Mesenchymal stem cell (in vitro differentiated cells and primary cell): ENCODE results near the gene SPECC1L. TPM values are rescaled to one million over a fixed set of nuclear protein-coding genes. Genes with fewer than 3 reads are reported as not detected.

ENCODE experiments used
- DNase-seq: peaks from one replicate; pipeline ENCODE4 v3.0.0-alpha.2; 2013
- H2AFZ ChIP-seq: one replicate; pipeline ENCODE4 v1.6.1; 2013; ENCODE audit warnings: low read depth, mild to moderate bottlenecking, control low read depth, inconsistent platforms, low read length, moderate library complexity
- H2AK5ac ChIP-seq: 2 replicates; pipeline ENCODE4 v1.6.1; 2013; ENCODE audit warnings: low read length, moderate library complexity, mild to moderate bottlenecking, inconsistent platforms; ENCODE audit not compliant: severe bottlenecking
- H2BK120ac ChIP-seq: one replicate; pipeline ENCODE4 v1.6.1; 2013; ENCODE audit warnings: low read depth, mild to moderate bottlenecking, inconsistent platforms, low read length, moderate library complexity
- H2BK12ac ChIP-seq, 2 experiments: one replicate each; pipeline ENCODE4 v1.6.1; 2013; ENCODE audit warnings: inconsistent platforms in 2 of 2, low read length in 2 of 2, mild to moderate bottlenecking in 2 of 2, moderate library complexity in 2 of 2, control low read depth in 1 of 2
- H2BK15ac ChIP-seq: one replicate; pipeline ENCODE4 v1.6.1; 2013; ENCODE audit warnings: mild to moderate bottlenecking, low read depth, inconsistent platforms; ENCODE audit not compliant: poor library complexity, severe bottlenecking
- H2BK5ac ChIP-seq: 2 replicates; pipeline ENCODE4 v1.6.1; 2013; ENCODE audit warnings: low read depth, mild to moderate bottlenecking, low read length, control low read depth, inconsistent platforms; ENCODE audit not compliant: poor library complexity, severe bottlenecking
- H3K14ac ChIP-seq, 2 experiments: one replicate each; pipeline ENCODE4 v1.6.1; 2013; ENCODE audit warnings: inconsistent platforms in 2 of 2, low read length in 2 of 2, control low read depth in 1 of 2, mild to moderate bottlenecking in 1 of 2, moderate library complexity in 1 of 2
- H3K18ac ChIP-seq, 2 experiments: one replicate each; pipeline ENCODE4 v1.6.1; 2013; ENCODE audit warnings: inconsistent platforms in 2 of 2, low read length in 2 of 2, control low read depth in 1 of 2, low read depth in 1 of 2, mild to moderate bottlenecking in 1 of 2
- H3K23ac ChIP-seq, 2 experiments: one replicate each; pipeline ENCODE4 v1.6.1; 2013; ENCODE audit warnings: inconsistent platforms in 2 of 2, low read length in 2 of 2, mild to moderate bottlenecking in 2 of 2, moderate library complexity in 2 of 2, control low read depth in 1 of 2
- H3K27ac ChIP-seq: 2 replicates; pipeline ENCODE4 v1.5.1; 2013; ENCODE audit warnings: mild to moderate bottlenecking, moderate library complexity, low read length, control low read depth, inconsistent platforms; ENCODE audit not compliant: poor library complexity, severe bottlenecking
- H3K27me3 ChIP-seq, 2 experiments: 2 replicates each; pipeline versions ENCODE4 v1.6.1 to v1.7.0; 2013; ENCODE audit warnings: low read length in 2 of 2, mild to moderate bottlenecking in 2 of 2, moderate library complexity in 2 of 2, control low read depth in 1 of 2, inconsistent platforms in 1 of 2; ENCODE audit not compliant: control insufficient read depth in 1 of 2, insufficient read depth in 1 of 2
- H3K36me3 ChIP-seq, 2 experiments: 2 replicates each; pipeline versions ENCODE4 v1.6.1 to v1.7.0; 2013; ENCODE audit warnings: low read length in 2 of 2, control low read depth in 1 of 2, inconsistent platforms in 1 of 2, low read depth in 1 of 2, mild to moderate bottlenecking in 1 of 2; ENCODE audit not compliant: insufficient read depth in 2 of 2, control insufficient read depth in 1 of 2
- H3K4ac ChIP-seq, 2 experiments: one replicate each; pipeline ENCODE4 v1.6.1; 2013; ENCODE audit warnings: inconsistent platforms in 2 of 2, low read length in 2 of 2, mild to moderate bottlenecking in 2 of 2, moderate library complexity in 2 of 2, control low read depth in 1 of 2, low read depth in 1 of 2
- H3K4me1 ChIP-seq: 2 replicates; pipeline ENCODE4 v1.6.1; 2013; ENCODE audit warnings: low read depth, low read length, control low read depth; ENCODE audit not compliant: control insufficient read depth, insufficient read depth
- H3K4me2 ChIP-seq: 2 replicates; pipeline ENCODE4 v1.6.1; 2013; ENCODE audit warnings: low read length, mild to moderate bottlenecking, inconsistent platforms; ENCODE audit not compliant: poor library complexity, severe bottlenecking
- H3K4me3 ChIP-seq, 2 experiments: 2 replicates each; pipeline versions ENCODE4 v1.5.1 to v1.7.0; 2013; ENCODE audit warnings: low read length in 2 of 2, mild to moderate bottlenecking in 2 of 2, control low read depth in 1 of 2, low read depth in 1 of 2; ENCODE audit not compliant: insufficient read depth in 1 of 2
- H3K79me1 ChIP-seq: replicated peaks from 2 replicates; pipeline ENCODE4 v1.6.1; 2013; ENCODE audit warnings: mild to moderate bottlenecking, control low read depth, low read length, inconsistent platforms; ENCODE audit not compliant: poor library complexity, severe bottlenecking
- H3K9ac ChIP-seq: 2 replicates; pipeline ENCODE4 v1.7.0; 2013; ENCODE audit warnings: mild to moderate bottlenecking, low read length, moderate library complexity
- H3K9me3 ChIP-seq: 2 replicates; pipeline ENCODE4 v1.7.0; 2013; ENCODE audit warnings: mild to moderate bottlenecking, low read length; ENCODE audit not compliant: control insufficient read depth
- H4K8ac ChIP-seq: one replicate; pipeline ENCODE4 v1.6.1; 2013; ENCODE audit warnings: inconsistent platforms, mild to moderate bottlenecking, low read length, moderate library complexity
- H4K91ac ChIP-seq: one replicate; pipeline ENCODE4 v1.6.1; 2013; ENCODE audit warnings: mild to moderate bottlenecking, low read length, inconsistent platforms
- WGBS: methylation state at CpG from one replicate; pipeline ENCODE4 v1.1.7; 2013; ENCODE audit warnings: mixed read lengths; 5-methylcytosine and 5-hydroxymethylcytosine counted together
- polyA plus RNA-seq, 2 experiments: library from polyadenylated mRNA; stranded (reverse); fragments of 200-250 nt; gene quantifications; one replicate each; pipeline ENCODE4 v1.2.3, GENCODE V29; 2013

Gene SPECC1L, protein sequence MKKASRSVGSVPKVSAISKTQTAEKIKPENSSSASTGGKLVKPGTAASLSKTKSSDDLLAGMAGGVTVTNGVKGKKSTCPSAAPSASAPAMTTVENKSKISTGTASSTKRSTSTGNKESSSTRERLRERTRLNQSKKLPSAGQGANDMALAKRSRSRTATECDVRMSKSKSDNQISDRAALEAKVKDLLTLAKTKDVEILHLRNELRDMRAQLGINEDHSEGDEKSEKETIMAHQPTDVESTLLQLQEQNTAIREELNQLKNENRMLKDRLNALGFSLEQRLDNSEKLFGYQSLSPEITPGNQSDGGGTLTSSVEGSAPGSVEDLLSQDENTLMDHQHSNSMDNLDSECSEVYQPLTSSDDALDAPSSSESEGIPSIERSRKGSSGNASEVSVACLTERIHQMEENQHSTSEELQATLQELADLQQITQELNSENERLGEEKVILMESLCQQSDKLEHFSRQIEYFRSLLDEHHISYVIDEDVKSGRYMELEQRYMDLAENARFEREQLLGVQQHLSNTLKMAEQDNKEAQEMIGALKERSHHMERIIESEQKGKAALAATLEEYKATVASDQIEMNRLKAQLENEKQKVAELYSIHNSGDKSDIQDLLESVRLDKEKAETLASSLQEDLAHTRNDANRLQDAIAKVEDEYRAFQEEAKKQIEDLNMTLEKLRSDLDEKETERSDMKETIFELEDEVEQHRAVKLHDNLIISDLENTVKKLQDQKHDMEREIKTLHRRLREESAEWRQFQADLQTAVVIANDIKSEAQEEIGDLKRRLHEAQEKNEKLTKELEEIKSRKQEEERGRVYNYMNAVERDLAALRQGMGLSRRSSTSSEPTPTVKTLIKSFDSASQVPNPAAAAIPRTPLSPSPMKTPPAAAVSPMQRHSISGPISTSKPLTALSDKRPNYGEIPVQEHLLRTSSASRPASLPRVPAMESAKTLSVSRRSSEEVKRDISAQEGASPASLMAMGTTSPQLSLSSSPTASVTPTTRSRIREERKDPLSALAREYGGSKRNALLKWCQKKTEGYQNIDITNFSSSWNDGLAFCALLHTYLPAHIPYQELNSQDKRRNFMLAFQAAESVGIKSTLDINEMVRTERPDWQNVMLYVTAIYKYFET
- 28.6 TPM for polyA plus RNA-seq (2013, experiment 1 of 2)
- 31.0 TPM for polyA plus RNA-seq (2013, experiment 2 of 2)

DNA sequence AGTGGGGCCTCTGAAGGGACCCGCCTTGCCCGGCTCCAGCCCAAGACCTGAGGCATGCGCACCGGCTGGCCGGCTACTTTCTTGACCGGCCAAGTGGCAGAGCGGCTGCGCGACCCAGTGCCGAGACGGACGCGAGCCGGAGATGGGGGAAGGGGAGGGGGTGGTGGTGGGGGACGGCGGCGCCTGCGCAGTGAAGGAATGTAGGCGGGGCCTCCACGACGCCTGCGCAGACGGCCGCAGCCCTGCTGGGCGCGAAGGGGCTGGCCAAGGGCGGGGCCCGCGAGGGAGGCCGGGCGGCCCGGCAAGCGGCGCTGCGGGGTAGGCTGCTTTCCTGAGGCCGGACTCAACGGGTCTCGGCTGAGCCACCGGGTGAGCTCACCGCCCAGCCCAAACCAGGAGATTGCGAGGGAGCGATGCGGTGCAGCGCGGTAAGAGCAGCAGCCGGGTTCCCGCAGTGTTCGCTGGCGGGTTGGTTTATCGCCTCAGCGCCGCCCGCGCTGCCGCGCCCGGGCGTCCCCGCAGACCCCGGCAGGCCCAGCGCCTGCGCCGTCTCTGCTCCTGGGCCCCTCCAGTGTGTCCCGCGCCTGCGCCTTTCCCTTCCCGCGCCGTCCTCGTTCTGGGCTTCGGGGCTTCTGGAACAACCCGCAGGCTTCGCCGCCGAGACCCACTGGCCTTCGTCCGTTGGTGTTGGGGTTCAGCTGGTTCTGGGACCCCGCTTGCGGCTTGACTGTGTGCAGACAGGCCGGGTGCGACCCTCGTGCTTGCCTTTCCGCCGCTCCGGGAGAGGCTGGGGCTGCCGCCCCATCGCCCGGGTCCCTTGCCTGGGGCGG, at the start of gene SPECC1L:
SPECC1L (plus strand) TSS at position 276 of the 830 bp plus-strand sequence. CDS start 31,401 bp downstream, outside the sequence.
- Histone ChIP-seq H3K14ac (peak within 1 kb of the TSS; percentile 58 to 100), H3K4me3 (peak within 1 kb of the TSS; percentile 96 to 98), H3K23ac (peak within 1 kb of the TSS; percentile 73 to 96), H4K91ac (peak within 1 kb of the TSS; percentile 98), H3K79me1 (peaks cover 2% of the 10 kb centered on the region), H2AK5ac (no peak within 1 kb of the TSS), H2BK15ac (peak within 1 kb of the TSS; percentile 15), H4K8ac (peak within 1 kb of the TSS; percentile 99), H3K4ac (peak within 1 kb of the TSS; percentile 91 to 99), H2AFZ (peak within 1 kb of the TSS; percentile 86), H3K27me3 (no peaks in the 10 kb centered on the region), H3K36me3 (no peaks in the 10 kb centered on the region), H3K9me3 (no peaks in the 10 kb centered on the region), H2BK5ac (peak within 1 kb of the TSS; percentile 96), H2BK120ac (peak within 1 kb of the TSS; percentile 82), H3K27ac (peak within 1 kb of the TSS; percentile 97), H3K4me1 (peaks cover 9% of the 10 kb centered on the region), H3K18ac (peak within 1 kb of the TSS; percentile 99), H3K4me2 (peak within 1 kb of the TSS; percentile 96), H3K9ac (peak within 1 kb of the TSS; percentile 99), H2BK12ac (peak within 1 kb of the TSS; percentile 71 to 93)
- peak; percentile 90 for DNase-seq
- under 1% methylated on average over 78 of the region's 89 CpGs for WGBS

DNA sequence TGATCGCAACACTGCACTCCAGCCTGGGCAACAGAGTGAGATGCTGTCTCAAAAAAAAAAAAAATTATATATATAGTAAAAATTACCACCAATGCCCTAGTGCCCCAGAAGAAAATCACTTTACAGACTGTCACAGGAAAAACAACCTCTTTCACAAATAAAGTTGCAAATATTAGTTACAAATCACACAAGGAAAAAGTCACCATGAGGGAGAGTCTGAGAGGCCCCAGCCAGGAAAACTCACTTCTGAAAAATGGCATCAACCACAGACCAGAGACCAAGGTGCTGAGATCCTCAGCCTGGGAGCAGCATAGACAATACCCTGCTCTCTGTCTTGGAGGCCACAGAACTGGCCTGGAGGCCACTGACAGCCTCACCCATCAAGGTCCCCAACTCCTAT, 46.2 kb upstream of the SPECC1L start:
- Histone ChIP-seq H3K4me2 (no peak overlapping the region), H2BK12ac (peak overlapping the region in 1 of 2 experiments; percentile 57), H3K18ac (no peak overlapping the region), H2BK5ac (no peak overlapping the region), H3K27ac (no peak overlapping the region), H4K91ac (no peak overlapping the region), H3K36me3 (peaks cover 21 to 55% of the 10 kb centered on the region in 2 experiments), H3K4me1 (no peaks in the 10 kb centered on the region), H3K79me1 (no peaks in the 10 kb centered on the region), H2AFZ (no peak overlapping the region), H3K14ac (peak overlapping the region in 1 of 2 experiments; percentile 14), H3K9me3 (peaks cover 8% of the 10 kb centered on the region), H2BK120ac (no peak overlapping the region), H3K27me3 (no peaks in the 10 kb centered on the region), H2BK15ac (no peak overlapping the region), H3K23ac (no peak overlapping the region), H3K4me3 (no peak overlapping the region), H3K9ac (no peak overlapping the region), H4K8ac (no peak overlapping the region), H3K4ac (no peak overlapping the region), H2AK5ac (no peak overlapping the region)
- WGBS = no CpG with 5 or more reads among the region's 1 CpG
- no peak for DNase-seq

DNA sequence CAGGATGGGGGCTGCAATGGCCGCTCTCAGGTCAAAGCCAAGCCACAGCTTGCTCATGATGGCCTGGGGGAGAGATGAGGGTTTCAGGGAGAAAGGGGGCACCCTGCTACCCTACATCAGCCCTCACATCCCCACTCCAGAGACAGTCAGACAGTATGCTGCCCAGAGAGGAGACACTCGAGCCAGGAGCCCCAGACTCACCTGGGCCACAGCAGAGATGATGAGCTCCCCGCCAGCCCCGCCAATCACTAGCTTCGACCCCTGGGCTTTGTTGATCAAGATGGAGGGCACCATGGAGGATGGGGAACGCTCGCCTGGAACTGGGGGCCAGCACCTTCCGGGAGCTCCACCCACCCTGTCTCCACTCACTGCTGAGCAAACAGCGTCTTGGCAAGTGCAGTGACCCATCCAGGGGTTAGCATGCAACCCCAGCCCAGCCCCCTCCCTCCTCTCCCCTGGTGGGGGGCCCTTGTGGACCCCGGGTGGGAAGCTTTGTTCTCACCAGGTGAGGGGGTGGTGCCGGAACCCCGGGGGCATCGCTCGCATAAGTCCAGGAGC, 45.5 kb upstream of the SPECC1L start:
- no peak overlapping the region for H3K27ac ChIP-seq
- H3K9ac ChIP-seq = no peak overlapping the region
- H3K4me1 ChIP-seq = no peaks in the 10 kb centered on the region
- peaks cover 16 to 48% of the 10 kb centered on the region in 2 experiments for H3K36me3 ChIP-seq
- no peak overlapping the region for H4K91ac ChIP-seq
- no peak for DNase-seq
- no peaks in the 10 kb centered on the region for H3K27me3 ChIP-seq
- no peak overlapping the region for H2BK120ac ChIP-seq
- H3K79me1 ChIP-seq = no peaks in the 10 kb centered on the region
- no peak overlapping the region for H3K4ac ChIP-seq
- WGBS = 93% methylated on average over 13 of the region's 14 CpGs
- H3K9me3 ChIP-seq = peaks cover 8% of the 10 kb centered on the region
- H3K4me3 ChIP-seq = no peak overlapping the region
- no peak overlapping the region for H2AFZ ChIP-seq
- no peak overlapping the region for H4K8ac ChIP-seq
- H3K14ac ChIP-seq = no peak overlapping the region
- H2BK12ac ChIP-seq = peak overlapping the region in 1 of 2 experiments; percentile 6
- H3K18ac ChIP-seq = no peak overlapping the region
- H2AK5ac ChIP-seq = no peak overlapping the region
- H3K23ac ChIP-seq = no peak overlapping the region
- no peak overlapping the region for H2BK5ac ChIP-seq
- H2BK15ac ChIP-seq = no peak overlapping the region
- H3K4me2 ChIP-seq = no peak overlapping the region
